ENCODE results near the gene UVRAG. TPM values are rescaled to one million over a fixed set of nuclear protein-coding genes. Genes with fewer than 3 reads are reported as not detected.
A peak's percentile ranks its signal among the peaks of the same experiment; 100 is the strongest.

UVRAG gene
- polyA plus RNA-seq, 1 donor (not counting 4 experiments of a cell fraction or from before 2014, with no cell fraction given): 11.9 TPM

- FAIRE-seq: no peak
- H3K4me3 ChIP-seq (ENCODE audit: control insufficient read depth in 2 of 3, extremely low read depth in 1 of 3, insufficient read depth in 2 of 3, low read depth in 1 of 3, low read length in 3 of 3): no peak overlapping the region
- no peaks in the 10 kb centered on the region for H4K20me1 ChIP-seq (ENCODE audit: control insufficient read depth, extremely low read depth, insufficient read depth, low read length)
- TF ChIP-seq CTCF (optimal IDR thresholded peaks at IDR 0.05 in 1 of 3, IDR thresholded peaks at IDR 0.05 in 1 of 3, conservative IDR thresholded peaks at IDR 0.05 in 1 of 3; ENCODE audit: extremely low read depth in 1 of 3, insufficient read depth in 2 of 3, low read length in 3 of 3) (no peak), EZH2 (IDR thresholded peaks at IDR 0.05; ENCODE audit: low read length) (no peak)
- H2AFZ ChIP-seq (ENCODE audit: control insufficient read depth, low read length): no peak overlapping the region
- dilution Hi-C loops (cut with MboI; ENCODE audit: extremely low pct_ligation_motif_present, low sequenced_read_pairs): no loop called here
- H3K79me2 ChIP-seq (ENCODE audit: control insufficient read depth, insufficient read depth, low read length): no peaks in the 10 kb centered on the region
- no peak overlapping the region for H3K27ac ChIP-seq (ENCODE audit: control insufficient read depth, insufficient read depth, low read length)
- H3K4me2 ChIP-seq (ENCODE audit: control insufficient read depth, extremely low read depth, insufficient read depth, low read depth, low read length): no peak overlapping the region
- no peaks in the 10 kb centered on the region for H3K9me3 ChIP-seq (ENCODE audit: control insufficient read depth, low read depth, low read length)
- no peaks in the 10 kb centered on the region for H3K4me1 ChIP-seq (ENCODE audit: control insufficient read depth, extremely low read depth, insufficient read depth, low read length)
- H3K9me1 ChIP-seq (ENCODE audit: control insufficient read depth, extremely low read depth, insufficient read depth, low read length): no peaks in the 10 kb centered on the region
- H3K36me3 ChIP-seq (ENCODE audit: control insufficient read depth in 2 of 2, extremely low read depth in 1 of 2, insufficient read depth in 2 of 2, low read length in 2 of 2): no peaks in the 10 kb centered on the region
- no peak overlapping the region for H3K9ac ChIP-seq (ENCODE audit: control insufficient read depth, extremely low read depth, insufficient read depth, low read length)
- DNase-seq (ENCODE audit: low read depth, low spot score): no peak
- no peaks in the 10 kb centered on the region for H3K27me3 ChIP-seq (ENCODE audit: control insufficient read depth, extremely low read depth, insufficient read depth, low read length)
These were observed 198.5 kb downstream of the UVRAG start for GRCh38 chr11:76013526-76013925.

- peaks cover 4% of the 10 kb centered on the region for H4K20me1 ChIP-seq (ENCODE audit: control insufficient read depth, extremely low read depth, insufficient read depth, low read length)
- dilution Hi-C loops (cut with MboI; ENCODE audit: extremely low pct_ligation_motif_present, low sequenced_read_pairs): no loop called here
- no peaks in the 10 kb centered on the region for H3K9me3 ChIP-seq (ENCODE audit: control insufficient read depth, low read depth, low read length)
- H3K9me1 ChIP-seq (ENCODE audit: control insufficient read depth, extremely low read depth, insufficient read depth, low read length): no peaks in the 10 kb centered on the region
- H3K4me3 ChIP-seq (ENCODE audit: control insufficient read depth in 2 of 3, extremely low read depth in 1 of 3, insufficient read depth in 2 of 3, low read depth in 1 of 3, low read length in 3 of 3): no peak overlapping the region
- H3K36me3 ChIP-seq (ENCODE audit: control insufficient read depth in 2 of 2, extremely low read depth in 1 of 2, insufficient read depth in 2 of 2, low read length in 2 of 2): peaks cover 1 to 5% of the 10 kb centered on the region in 2 experiments
- H3K27me3 ChIP-seq (ENCODE audit: control insufficient read depth, extremely low read depth, insufficient read depth, low read length): no peaks in the 10 kb centered on the region
- FAIRE-seq (peak; percentile 78), DNase-seq (ENCODE audit: low read depth, low spot score) (no peak)
- no peak overlapping the region for H2AFZ ChIP-seq (ENCODE audit: control insufficient read depth, low read length)
- no peak for TF ChIP-seq EZH2 (IDR thresholded peaks at IDR 0.05; ENCODE audit: low read length)
- no peak for TF ChIP-seq CTCF (optimal IDR thresholded peaks at IDR 0.05 in 1 of 3, IDR thresholded peaks at IDR 0.05 in 1 of 3, conservative IDR thresholded peaks at IDR 0.05 in 1 of 3; ENCODE audit: extremely low read depth in 1 of 3, insufficient read depth in 2 of 3, low read length in 3 of 3)
- H3K9ac ChIP-seq (ENCODE audit: control insufficient read depth, extremely low read depth, insufficient read depth, low read length): no peak overlapping the region
- H3K4me2 ChIP-seq (ENCODE audit: control insufficient read depth, extremely low read depth, insufficient read depth, low read depth, low read length): peak overlapping the region; percentile 52
- peak overlapping the region; percentile 44 for H3K27ac ChIP-seq (ENCODE audit: control insufficient read depth, insufficient read depth, low read length)
- H3K79me2 ChIP-seq (ENCODE audit: control insufficient read depth, insufficient read depth, low read length): no peaks in the 10 kb centered on the region
- H3K4me1 ChIP-seq (ENCODE audit: control insufficient read depth, extremely low read depth, insufficient read depth, low read length): peaks cover 21% of the 10 kb centered on the region
These were observed 208.4 kb downstream of the UVRAG start for GRCh38 chr11:76023236-76024068.
